Tibial nerve (tissue), 4 donors: ENCODE measurements around the gene HOXB8. TPM values are rescaled to one million over a fixed set of nuclear protein-coding genes. Genes with fewer than 3 reads are reported as not detected.

Experiments used
- DNase-seq, 2 donors: peaks; one replicate each; pipeline ENCODE4 v3.0.0-alpha.2; 2019; ENCODE audit warnings: low spot score in 2 of 2
- H3K27ac ChIP-seq, 4 donors: fragments of 200-600 bp; sonication (generic) in 3 of 4; one replicate each; pipeline ENCODE4 v1.5.1; 2017 to 2019; ENCODE audit warnings: mild to moderate bottlenecking in 1 of 4
- H3K27me3 ChIP-seq, 2 donors: fragments of 200-600 bp; sonication (generic) in 1 of 2; one replicate each; pipeline versions ENCODE4 v1.5.1 to v1.6.0; 2017 to 2019
- H3K36me3 ChIP-seq, 3 donors: fragments of 200-600 bp; sonication (generic); one replicate each; pipeline ENCODE4 v1.5.1; 2018 to 2019
- H3K4me1 ChIP-seq, 4 donors: fragments of 200-600 bp; sonication (generic) in 3 of 4; one replicate each; pipeline ENCODE4 v1.5.1; 2017 to 2019
- H3K4me3 ChIP-seq, 4 donors: fragments of 200-600 bp; sonication (generic) in 3 of 4; one replicate each; pipeline ENCODE4 v1.5.1; 2017 to 2019; ENCODE audit warnings: mild to moderate bottlenecking in 1 of 4, moderate library complexity in 1 of 4
- H3K9me3 ChIP-seq, 4 donors: fragments of 200-600 bp; sonication (generic) in 3 of 4; one replicate each; pipeline ENCODE4 v1.5.1; 2017 to 2019
- EP300 ChIP-seq, 2 donors: sonication (generic); formaldehyde crosslinking; IDR thresholded peaks; one replicate each; pipeline ENCODE4 v1.6.1; 2017; ENCODE audit warnings: antibody characterized with exemption in 2 of 2, mild to moderate bottlenecking in 1 of 2
- POLR2A ChIP-seq, 2 donors: fragments of 450-650 bp; IDR thresholded peaks; one replicate each; pipeline ENCODE4 v1.6.1; 2017; ENCODE audit warnings: antibody characterized with exemption in 2 of 2, mild to moderate bottlenecking in 2 of 2, moderate library complexity in 2 of 2
- WGBS, 2 donors: methylation state at CpG; one replicate each; pipeline ENCODE4 v1.1.5; 2018; 5-methylcytosine and 5-hydroxymethylcytosine counted together
- total RNA-seq, 4 donors: library from RNA; depleted of rRNA; stranded (reverse); fragments of >200 nt; gene quantifications; one replicate each; pipeline ENCODE4 v1.1.0, GENCODE V29; 2016
- TF ChIP-seq, protein P1 (sequence below), 5 experiments: fragments of 200-600 bp in 3 of 5; fragments of 450-650 bp in 2 of 5; sonication (generic) in 3 of 5; IDR thresholded peaks; one replicate each; pipeline ENCODE4 v1.5.1; 2016 to 2019; ENCODE audit warnings: antibody characterized with exemption in 5 of 5, mild to moderate bottlenecking in 3 of 5, moderate library complexity in 2 of 5

The HOXB8 gene
- total RNA-seq, 4 donors from 2014 or later: 0.66 to 0.90 TPM; not detected in 2

DNA sequence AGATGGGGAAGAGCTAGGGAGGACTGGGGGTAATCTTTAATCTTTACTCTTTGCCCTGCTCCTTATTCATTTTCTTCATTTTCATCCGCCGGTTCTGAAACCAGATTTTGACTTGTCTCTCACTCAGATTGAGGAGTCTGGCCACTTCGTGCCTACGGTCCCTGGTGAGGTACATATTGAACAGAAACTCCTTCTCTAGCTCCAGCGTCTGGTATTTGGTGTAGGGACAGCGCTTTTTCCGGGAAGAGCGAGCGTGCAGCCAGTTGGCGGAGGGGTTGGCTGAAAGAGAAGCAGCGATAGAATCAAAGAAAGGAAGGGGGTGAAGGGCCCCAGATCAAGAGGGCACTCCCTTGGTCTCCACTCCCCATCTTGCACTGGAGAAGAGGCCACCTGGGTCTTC is 7.8 kb upstream of the HOXB8 start:
- H3K4me3 ChIP-seq: no peak overlapping the region
- no peaks in the 10 kb centered on the region for H3K36me3 ChIP-seq
- no peak for DNase-seq
- H3K9me3 ChIP-seq: no peaks in the 10 kb centered on the region
- H3K27ac ChIP-seq: no peak overlapping the region
- TF ChIP-seq, protein P1, sequence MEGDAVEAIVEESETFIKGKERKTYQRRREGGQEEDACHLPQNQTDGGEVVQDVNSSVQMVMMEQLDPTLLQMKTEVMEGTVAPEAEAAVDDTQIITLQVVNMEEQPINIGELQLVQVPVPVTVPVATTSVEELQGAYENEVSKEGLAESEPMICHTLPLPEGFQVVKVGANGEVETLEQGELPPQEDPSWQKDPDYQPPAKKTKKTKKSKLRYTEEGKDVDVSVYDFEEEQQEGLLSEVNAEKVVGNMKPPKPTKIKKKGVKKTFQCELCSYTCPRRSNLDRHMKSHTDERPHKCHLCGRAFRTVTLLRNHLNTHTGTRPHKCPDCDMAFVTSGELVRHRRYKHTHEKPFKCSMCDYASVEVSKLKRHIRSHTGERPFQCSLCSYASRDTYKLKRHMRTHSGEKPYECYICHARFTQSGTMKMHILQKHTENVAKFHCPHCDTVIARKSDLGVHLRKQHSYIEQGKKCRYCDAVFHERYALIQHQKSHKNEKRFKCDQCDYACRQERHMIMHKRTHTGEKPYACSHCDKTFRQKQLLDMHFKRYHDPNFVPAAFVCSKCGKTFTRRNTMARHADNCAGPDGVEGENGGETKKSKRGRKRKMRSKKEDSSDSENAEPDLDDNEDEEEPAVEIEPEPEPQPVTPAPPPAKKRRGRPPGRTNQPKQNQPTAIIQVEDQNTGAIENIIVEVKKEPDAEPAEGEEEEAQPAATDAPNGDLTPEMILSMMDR (IDR thresholded peaks at IDR 0.05): no peak
- no peak for TF ChIP-seq POLR2A (IDR thresholded peaks at IDR 0.05)
- TF ChIP-seq EP300 (IDR thresholded peaks at IDR 0.05): no peak
- H3K4me1 ChIP-seq: peaks cover 0 to 45% (median 20%) of the 10 kb centered on the region in 4 donors
- WGBS, 2 donors: 45 to 52% methylated on average over 11 of the region's 11 CpGs
- peaks cover 0 to 100% of the 10 kb centered on the region in 2 donors for H3K27me3 ChIP-seq

DNA sequence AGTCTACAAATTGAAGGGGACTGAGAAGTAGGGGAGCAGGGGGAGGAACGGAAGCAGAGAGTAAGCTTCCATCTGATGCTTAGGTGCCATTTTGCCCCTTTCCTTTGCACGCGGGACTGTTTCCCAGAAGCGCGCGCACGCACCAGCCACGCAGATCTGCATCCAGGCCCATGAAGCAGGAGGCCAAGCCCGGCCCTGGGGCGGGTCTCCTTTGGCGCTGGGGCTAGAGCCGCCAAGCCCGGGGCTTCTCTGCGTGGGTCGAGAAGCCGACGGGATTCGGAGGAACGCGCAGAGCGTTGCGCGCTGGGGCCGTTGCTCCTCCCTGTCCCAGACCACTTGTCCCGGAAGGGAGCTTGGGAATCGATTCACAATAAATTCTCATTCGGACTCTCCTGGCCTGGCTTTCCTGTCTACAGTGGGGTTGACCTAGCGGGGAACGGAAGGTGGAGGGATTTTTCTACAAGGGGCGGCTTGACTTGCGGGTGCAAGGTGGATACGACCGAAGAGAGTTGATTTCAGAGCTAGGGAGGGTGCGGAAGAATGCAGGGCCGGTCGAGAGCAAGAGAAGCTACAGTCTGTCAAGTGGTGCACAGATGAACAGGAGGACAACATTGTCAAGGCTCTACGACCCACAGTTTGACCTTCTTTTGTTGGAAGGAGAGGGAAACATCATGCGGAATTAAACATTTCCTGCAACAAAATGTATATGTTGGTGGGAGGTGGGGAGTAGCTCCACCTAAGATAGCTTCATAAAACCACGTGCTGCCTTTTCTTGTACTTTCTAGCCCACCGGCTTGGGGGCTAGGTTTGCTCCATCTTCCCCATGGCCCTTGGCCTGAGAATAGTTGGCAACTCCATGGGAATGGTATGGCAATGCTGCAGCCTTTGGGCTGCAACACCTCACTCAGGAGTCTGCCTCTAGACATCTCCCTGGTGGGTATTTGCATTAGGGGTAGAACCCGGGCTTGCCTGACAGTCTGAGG is 6.6 kb upstream of the HOXB8 start:
- no peak overlapping the region for H3K27ac ChIP-seq
- H3K27me3 ChIP-seq: peaks cover 0 to 100% of the 10 kb centered on the region in 2 donors
- TF ChIP-seq, protein P1 (IDR thresholded peaks at IDR 0.05): no peak
- TF ChIP-seq EP300 (IDR thresholded peaks at IDR 0.05) (no peak), POLR2A (IDR thresholded peaks at IDR 0.05) (no peak)
- no peak for DNase-seq
- H3K36me3 ChIP-seq: no peaks in the 10 kb centered on the region
- H3K9me3 ChIP-seq: no peaks in the 10 kb centered on the region
- peaks cover 0 to 44% (median 17%) of the 10 kb centered on the region in 4 donors for H3K4me1 ChIP-seq
- H3K4me3 ChIP-seq: no peak overlapping the region
- WGBS, 2 donors: 27 to 39% methylated on average over 33 to 41 of the region's 41 CpGs

DNA sequence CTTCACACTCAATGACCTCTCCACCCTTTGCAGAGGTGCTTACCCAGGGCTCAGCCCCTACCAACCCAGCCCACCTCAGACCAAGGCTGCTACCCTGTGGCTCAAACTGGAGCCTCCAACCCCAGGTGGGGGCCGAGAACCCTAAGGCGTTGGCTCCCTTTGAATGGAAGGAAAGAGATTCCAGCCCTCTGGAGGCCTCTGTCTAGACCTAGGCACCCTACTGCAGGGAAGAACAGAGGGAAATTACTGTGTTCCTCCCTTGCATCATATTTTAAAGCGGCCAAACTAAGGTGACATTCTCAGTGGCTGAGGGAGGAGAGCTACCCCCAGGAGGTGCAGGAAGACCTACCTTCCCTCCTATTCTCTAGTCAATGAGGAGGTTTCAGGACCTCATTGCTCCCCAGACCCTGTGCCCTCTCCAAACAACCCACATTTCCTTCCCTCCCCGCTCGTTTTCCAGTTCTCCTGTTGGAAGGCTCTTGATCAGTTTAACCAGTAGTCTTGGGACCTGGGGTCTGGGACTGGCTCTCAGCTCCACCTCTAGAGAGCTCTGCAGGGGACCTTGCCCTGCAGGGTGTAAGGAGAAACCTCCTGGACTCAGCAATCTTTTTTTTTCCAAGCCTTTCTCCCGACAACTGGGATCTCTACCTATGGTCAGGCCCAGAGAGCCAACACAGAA is 5.5 kb upstream of the HOXB8 start:
- Histone ChIP-seq H3K4me1 (peaks cover 0 to 33% (median 7%) of the 10 kb centered on the region in 4 donors), H3K27me3 (peaks cover 0 to 100% of the 10 kb centered on the region in 2 donors), H3K27ac (no peak overlapping the region), H3K9me3 (no peaks in the 10 kb centered on the region), H3K36me3 (no peaks in the 10 kb centered on the region), H3K4me3 (no peak overlapping the region)
- 62 to 69% methylated on average over 5 to 6 of the region's 6 CpGs for WGBS, 2 donors
- no peak for DNase-seq
- TF ChIP-seq EP300 (IDR thresholded peaks at IDR 0.05): no peak
- TF ChIP-seq, protein P1 (IDR thresholded peaks at IDR 0.05): no peak
- TF ChIP-seq POLR2A (IDR thresholded peaks at IDR 0.05): no peak

DNA sequence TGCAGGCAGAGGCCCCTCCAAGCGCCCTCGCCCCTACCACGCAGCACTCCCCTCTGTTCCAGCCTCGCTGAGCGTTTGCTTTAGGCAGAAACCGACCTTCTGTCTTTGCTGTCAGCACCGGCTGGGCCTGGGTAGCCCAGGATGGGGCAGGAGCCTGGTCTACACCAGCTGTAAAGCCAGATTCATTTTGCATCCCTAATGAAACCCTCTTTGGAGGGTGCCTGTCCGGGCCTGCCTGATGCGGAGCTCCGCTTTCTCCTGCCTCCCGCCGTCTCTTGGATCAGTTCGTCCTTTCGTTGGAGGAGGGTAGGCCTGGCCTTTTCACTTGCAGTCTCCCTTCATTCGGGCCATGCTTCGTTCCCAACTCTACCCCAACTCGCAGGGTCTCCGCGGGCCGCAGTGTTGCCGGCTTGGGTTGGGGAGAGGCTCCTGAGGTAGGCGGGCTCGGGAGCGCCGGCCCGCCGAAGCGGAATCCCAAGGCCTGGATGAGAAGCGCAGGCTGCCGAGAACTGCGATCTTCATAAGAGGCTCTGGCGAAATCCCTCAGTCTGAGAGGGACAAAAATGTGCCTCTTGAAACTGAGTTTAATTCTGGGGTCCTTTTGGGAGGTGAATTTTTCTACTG is 4.8 kb upstream of the HOXB8 start:
- H3K4me3 ChIP-seq: no peak overlapping the region
- H3K4me1 ChIP-seq: peaks cover 0 to 31% (median 2%) of the 10 kb centered on the region in 4 donors
- H3K36me3 ChIP-seq: no peaks in the 10 kb centered on the region
- H3K9me3 ChIP-seq: no peaks in the 10 kb centered on the region
- 47 to 50% methylated on average over 26 to 32 of the region's 32 CpGs for WGBS, 2 donors
- no peak overlapping the region for H3K27ac ChIP-seq
- no peak for TF ChIP-seq EP300 (IDR thresholded peaks at IDR 0.05)
- TF ChIP-seq, protein P1 (IDR thresholded peaks at IDR 0.05): no peak
- no peak for TF ChIP-seq POLR2A (IDR thresholded peaks at IDR 0.05)
- H3K27me3 ChIP-seq: peaks cover 0 to 100% of the 10 kb centered on the region in 2 donors
- no peak for DNase-seq
